ENCODE data around the gene GULP1. TPM values are rescaled to one million over a fixed set of nuclear protein-coding genes. Genes with fewer than 3 reads are reported as not detected.

The GULP1 gene
- total RNA-seq, 1 experiment from 2014 or later, result 86.8 TPM

DNA sequence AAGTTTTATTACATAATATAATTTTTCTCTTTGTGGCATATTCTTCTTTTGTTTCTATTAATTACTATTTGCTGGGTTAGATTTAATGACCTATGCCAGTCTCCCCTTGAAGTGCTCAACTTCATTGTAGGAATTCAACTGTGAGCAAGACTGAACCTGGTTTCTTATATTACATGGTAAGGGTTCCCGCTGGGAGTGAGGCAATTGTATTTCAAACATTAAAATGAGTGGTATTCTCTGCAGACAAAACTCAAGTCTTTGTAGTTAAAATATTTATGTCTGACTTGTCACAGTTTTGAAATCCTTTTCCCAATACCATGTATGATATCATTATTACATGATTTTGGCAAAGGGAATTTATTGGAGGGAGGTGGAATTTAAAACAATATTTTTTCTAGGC lies 278.7 kb downstream of the GULP1 start:
- Mint-ChIP-seq H3K9me3 (ENCODE audit: low read depth, unreplicated experiment) (no peaks in the 10 kb centered on the region), H3K27me3 (ENCODE audit: unreplicated experiment) (no peaks in the 10 kb centered on the region), H3K4me1 (ENCODE audit: low read depth, unreplicated experiment) (no peaks in the 10 kb centered on the region), H3K36me3 (ENCODE audit: insufficient read depth, unreplicated experiment) (peaks cover 21% of the 10 kb centered on the region), H3K4me3 (ENCODE audit: low read depth, unreplicated experiment) (no peak overlapping the region), H3K27ac (ENCODE audit: unreplicated experiment) (no peak overlapping the region)
- no peak for DNase-seq
- BruUV-seq (replicated peaks), result no TSS peak
- intact Hi-C loops (cut with micrococcal nuclease; ENCODE audit: unreplicated experiment), result no loop called here
- TF ChIP-seq, protein P1, sequence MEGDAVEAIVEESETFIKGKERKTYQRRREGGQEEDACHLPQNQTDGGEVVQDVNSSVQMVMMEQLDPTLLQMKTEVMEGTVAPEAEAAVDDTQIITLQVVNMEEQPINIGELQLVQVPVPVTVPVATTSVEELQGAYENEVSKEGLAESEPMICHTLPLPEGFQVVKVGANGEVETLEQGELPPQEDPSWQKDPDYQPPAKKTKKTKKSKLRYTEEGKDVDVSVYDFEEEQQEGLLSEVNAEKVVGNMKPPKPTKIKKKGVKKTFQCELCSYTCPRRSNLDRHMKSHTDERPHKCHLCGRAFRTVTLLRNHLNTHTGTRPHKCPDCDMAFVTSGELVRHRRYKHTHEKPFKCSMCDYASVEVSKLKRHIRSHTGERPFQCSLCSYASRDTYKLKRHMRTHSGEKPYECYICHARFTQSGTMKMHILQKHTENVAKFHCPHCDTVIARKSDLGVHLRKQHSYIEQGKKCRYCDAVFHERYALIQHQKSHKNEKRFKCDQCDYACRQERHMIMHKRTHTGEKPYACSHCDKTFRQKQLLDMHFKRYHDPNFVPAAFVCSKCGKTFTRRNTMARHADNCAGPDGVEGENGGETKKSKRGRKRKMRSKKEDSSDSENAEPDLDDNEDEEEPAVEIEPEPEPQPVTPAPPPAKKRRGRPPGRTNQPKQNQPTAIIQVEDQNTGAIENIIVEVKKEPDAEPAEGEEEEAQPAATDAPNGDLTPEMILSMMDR (IDR thresholded peaks at IDR 0.05; ENCODE audit: unreplicated experiment), result no peak
- CTCF ChIA-PET, result no interaction called here

DNA sequence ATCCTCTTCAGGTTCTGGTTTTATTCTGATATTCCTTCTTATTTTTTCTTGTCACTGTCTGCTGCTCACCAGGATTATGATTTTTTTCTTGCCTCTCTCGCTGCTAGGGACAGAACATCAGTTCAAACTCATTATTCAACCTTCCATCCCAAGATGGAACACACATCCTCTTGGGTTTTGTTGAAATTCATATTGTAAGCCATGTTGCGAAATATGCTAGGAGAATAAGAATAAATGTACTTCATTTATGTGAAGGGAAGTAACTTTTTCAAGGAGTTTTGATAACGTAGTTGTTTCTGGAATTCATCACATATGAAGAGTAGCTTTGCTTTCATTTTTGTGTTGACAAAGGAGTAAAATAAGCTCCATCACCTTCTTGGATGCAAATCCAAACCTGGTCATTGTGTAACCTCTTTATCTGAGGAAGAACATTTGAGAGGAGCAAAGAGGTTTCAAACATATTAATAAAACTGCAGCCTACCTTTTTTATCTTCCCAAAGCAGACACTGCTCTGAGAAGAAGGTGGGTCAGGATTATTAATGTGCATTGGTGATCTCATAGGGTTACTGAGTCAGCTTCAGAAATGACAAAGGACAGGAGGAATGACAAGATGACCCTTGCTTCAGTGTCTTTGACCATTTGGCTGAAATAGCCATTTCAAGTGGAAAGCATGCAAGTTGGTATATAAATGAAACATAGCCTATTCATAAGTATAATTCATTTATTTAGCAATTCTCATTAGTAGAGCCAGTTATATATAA lies 280.0 kb downstream of the GULP1 start:
- CTCF ChIA-PET, result no interaction called here
- Mint-ChIP-seq H3K9me3 (ENCODE audit: low read depth, unreplicated experiment) (no peaks in the 10 kb centered on the region), H3K36me3 (ENCODE audit: insufficient read depth, unreplicated experiment) (peaks cover 21% of the 10 kb centered on the region), H3K27ac (ENCODE audit: unreplicated experiment) (no peak overlapping the region), H3K4me3 (ENCODE audit: low read depth, unreplicated experiment) (no peak overlapping the region), H3K27me3 (ENCODE audit: unreplicated experiment) (no peaks in the 10 kb centered on the region), H3K4me1 (ENCODE audit: low read depth, unreplicated experiment) (no peaks in the 10 kb centered on the region)
- TF ChIP-seq, protein P1 (IDR thresholded peaks at IDR 0.05; ENCODE audit: unreplicated experiment), result no peak
- no TSS peak for BruUV-seq (replicated peaks)
- no peak for DNase-seq
- intact Hi-C loops (cut with micrococcal nuclease; ENCODE audit: unreplicated experiment), result no loop called here

DNA sequence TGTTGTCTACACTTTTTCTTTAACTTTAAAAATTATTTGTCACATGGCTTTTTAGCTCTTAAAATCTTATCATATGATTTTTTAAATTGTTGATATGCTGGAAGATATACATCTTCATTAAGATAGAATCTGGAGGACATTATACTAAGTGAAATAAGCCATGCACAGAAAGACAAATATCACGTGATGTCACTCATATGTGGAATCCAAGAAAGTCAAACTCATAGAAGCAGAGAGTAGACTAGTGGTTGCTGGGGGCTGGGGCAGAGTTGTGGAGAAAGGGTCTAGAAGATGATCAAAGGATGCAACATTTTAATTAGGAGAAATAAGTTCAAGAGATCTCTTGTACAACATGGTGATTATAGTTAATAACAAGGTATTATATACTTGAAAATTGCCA lies 280.9 kb downstream of the GULP1 start:
- intact Hi-C loops (cut with micrococcal nuclease; ENCODE audit: unreplicated experiment), result no loop called here
- Mint-ChIP-seq H3K36me3 (ENCODE audit: insufficient read depth, unreplicated experiment) (peaks cover 21% of the 10 kb centered on the region), H3K4me3 (ENCODE audit: low read depth, unreplicated experiment) (no peak overlapping the region), H3K27ac (ENCODE audit: unreplicated experiment) (no peak overlapping the region), H3K9me3 (ENCODE audit: low read depth, unreplicated experiment) (no peaks in the 10 kb centered on the region), H3K4me1 (ENCODE audit: low read depth, unreplicated experiment) (no peaks in the 10 kb centered on the region), H3K27me3 (ENCODE audit: unreplicated experiment) (no peaks in the 10 kb centered on the region)
- no peak for DNase-seq
- CTCF ChIA-PET, result no interaction called here
- no TSS peak for BruUV-seq (replicated peaks)
- TF ChIP-seq, protein P1 (IDR thresholded peaks at IDR 0.05; ENCODE audit: unreplicated experiment), result no peak

DNA sequence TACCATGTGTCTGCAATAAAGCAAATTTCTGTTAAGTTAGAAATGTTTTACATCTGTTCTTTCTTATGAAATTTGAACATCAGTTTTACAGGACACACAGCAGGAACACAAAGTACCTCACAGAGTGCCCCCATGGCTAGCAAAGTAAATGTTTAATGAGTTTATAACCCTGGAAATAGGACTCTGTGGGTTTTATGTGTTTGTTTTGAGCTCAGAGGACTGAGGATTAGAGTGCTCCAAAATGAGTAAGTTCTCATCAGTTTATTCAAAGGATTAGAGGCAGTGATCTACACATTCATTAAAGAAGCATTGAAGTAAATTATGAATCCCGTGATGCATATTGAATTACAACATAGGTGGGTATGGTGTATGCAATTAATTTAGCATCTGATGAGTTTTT lies 281.8 kb downstream of the GULP1 start:
- no peaks in the 10 kb centered on the region for H3K27me3 Mint-ChIP-seq (ENCODE audit: unreplicated experiment)
- H3K36me3 Mint-ChIP-seq (ENCODE audit: insufficient read depth, unreplicated experiment), result peaks cover 20% of the 10 kb centered on the region
- intact Hi-C loops (cut with micrococcal nuclease; ENCODE audit: unreplicated experiment), result no loop called here
- H3K9me3 Mint-ChIP-seq (ENCODE audit: low read depth, unreplicated experiment), result no peaks in the 10 kb centered on the region
- DNase-seq, result no peak
- H3K4me3 Mint-ChIP-seq (ENCODE audit: low read depth, unreplicated experiment), result no peak overlapping the region
- H3K27ac Mint-ChIP-seq (ENCODE audit: unreplicated experiment), result no peak overlapping the region
- TF ChIP-seq, protein P1 (IDR thresholded peaks at IDR 0.05; ENCODE audit: unreplicated experiment), result no peak
- CTCF ChIA-PET, result no interaction called here
- no peaks in the 10 kb centered on the region for H3K4me1 Mint-ChIP-seq (ENCODE audit: low read depth, unreplicated experiment)
- BruUV-seq (replicated peaks), result no TSS peak
